ENCODE data around the gene TCF7L2.

Gene TCF7L2

GRCh38 chr10:112969131-112969530 is 19.1 kb downstream of the TCF7L2 start:
- TF ChIP-seq, protein P1, sequence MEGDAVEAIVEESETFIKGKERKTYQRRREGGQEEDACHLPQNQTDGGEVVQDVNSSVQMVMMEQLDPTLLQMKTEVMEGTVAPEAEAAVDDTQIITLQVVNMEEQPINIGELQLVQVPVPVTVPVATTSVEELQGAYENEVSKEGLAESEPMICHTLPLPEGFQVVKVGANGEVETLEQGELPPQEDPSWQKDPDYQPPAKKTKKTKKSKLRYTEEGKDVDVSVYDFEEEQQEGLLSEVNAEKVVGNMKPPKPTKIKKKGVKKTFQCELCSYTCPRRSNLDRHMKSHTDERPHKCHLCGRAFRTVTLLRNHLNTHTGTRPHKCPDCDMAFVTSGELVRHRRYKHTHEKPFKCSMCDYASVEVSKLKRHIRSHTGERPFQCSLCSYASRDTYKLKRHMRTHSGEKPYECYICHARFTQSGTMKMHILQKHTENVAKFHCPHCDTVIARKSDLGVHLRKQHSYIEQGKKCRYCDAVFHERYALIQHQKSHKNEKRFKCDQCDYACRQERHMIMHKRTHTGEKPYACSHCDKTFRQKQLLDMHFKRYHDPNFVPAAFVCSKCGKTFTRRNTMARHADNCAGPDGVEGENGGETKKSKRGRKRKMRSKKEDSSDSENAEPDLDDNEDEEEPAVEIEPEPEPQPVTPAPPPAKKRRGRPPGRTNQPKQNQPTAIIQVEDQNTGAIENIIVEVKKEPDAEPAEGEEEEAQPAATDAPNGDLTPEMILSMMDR (conservative IDR thresholded peaks at IDR 0.05): no peak

GRCh38 chr10:112969542-112969941 is 19.5 kb downstream of the TCF7L2 start:
- no peak overlapping the region for H3K27ac ChIP-seq

More at GRCh38 chr10:112969131-112969530, 19.1 kb downstream of the TCF7L2 start:
- H3K27ac ChIP-seq: no peak overlapping the region

DNA sequence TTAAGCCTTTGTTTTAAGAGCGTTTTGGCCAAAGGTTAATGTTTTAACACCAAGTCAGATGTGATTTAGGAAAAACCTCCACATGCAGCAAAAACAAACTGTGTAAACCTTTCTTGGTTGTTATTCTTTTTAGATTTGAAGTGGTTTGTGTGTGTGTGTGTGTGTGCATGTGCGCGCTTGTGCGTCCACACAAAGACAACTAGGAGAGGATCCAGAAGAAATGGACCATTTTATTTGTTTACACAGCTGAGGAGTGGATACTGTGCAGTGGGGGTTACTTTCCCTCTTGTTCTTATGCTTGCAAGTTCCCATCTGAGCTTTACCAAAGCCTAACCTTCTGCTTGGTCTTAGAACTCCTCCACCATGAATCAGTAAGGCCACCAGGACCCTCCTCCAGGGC is 20.0 kb downstream of the TCF7L2 start:
- no peak overlapping the region for H3K27ac ChIP-seq

More at GRCh38 chr10:112969542-112969941, 19.5 kb downstream of the TCF7L2 start:
- TF ChIP-seq, protein P1 (conservative IDR thresholded peaks at IDR 0.05): no peak

GRCh38 chr10:112972606-112973005 is 22.6 kb downstream of the TCF7L2 start:
- no peak overlapping the region for H3K27ac ChIP-seq
- TF ChIP-seq, protein P1 (conservative IDR thresholded peaks at IDR 0.05): no peak

More for the DNA sequence above, 20.0 kb downstream of the TCF7L2 start:
- TF ChIP-seq, protein P1 (conservative IDR thresholded peaks at IDR 0.05): no peak

GRCh38 chr10:112973046-112973445 is 23.0 kb downstream of the TCF7L2 start:
- TF ChIP-seq, protein P1 (conservative IDR thresholded peaks at IDR 0.05): no peak
- no peak overlapping the region for H3K27ac ChIP-seq

DNA sequence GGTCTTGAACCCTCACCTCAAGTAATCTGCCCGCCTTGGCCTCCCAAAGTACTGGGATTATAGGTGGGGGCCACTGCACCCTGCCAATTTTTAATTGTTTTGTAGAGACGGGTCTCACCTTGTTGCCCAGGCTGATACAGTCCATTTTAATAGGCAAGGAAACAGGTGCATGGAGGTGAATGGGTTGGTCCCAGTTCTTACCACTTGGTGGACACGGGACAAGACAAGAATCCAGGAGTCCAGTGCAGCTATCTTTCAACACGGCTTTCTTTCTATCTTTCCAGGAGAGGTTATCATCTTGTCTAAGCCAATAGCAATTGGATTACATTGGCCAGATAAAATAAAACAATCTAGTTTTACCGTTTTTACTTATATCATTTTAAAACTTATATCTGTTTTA is 23.8 kb downstream of the TCF7L2 start:
- H3K27ac ChIP-seq: no peak overlapping the region
- TF ChIP-seq, protein P1 (conservative IDR thresholded peaks at IDR 0.05): no peak

DNA sequence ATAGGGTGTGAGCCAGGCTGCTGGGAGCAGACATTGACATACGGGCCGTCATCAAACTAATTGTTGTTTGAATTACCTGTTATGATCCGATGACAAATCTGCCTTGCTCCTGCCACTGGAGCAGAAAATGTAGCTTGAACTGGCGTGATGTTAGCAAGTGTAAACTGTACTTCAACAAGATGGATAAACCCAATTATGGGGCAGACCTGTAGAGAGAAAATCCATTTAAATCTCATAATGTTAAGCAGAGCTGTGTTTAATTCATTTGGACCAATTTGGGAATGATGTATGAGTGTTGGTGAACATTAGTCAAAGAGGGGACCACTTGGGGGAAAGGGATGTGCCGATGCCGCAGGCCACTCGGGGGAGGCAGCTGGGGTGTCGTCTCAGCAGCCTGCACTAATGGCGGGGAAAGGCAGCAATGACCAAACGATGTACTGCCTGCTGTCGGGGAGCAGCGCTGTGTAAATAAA is 27.4 kb downstream of the TCF7L2 start:
- H3K27ac ChIP-seq: no peak overlapping the region
- TF ChIP-seq, protein P1 (conservative IDR thresholded peaks at IDR 0.05): no peak
